ENCODE results near the gene KPNA2. TPM values are rescaled to one million over a fixed set of nuclear protein-coding genes. Genes with fewer than 3 reads are reported as not detected.

Gene KPNA2
- total and polyA plus RNA-seq, 4 donors: 44.1 to 101 (median 76.0) TPM

- Histone ChIP-seq H3K4me3 (ENCODE audit: low read depth, low read length) (no peak overlapping the region), H3K27me3 (ENCODE audit: control insufficient read depth, insufficient read depth, low read length) (no peaks in the 10 kb centered on the region), H3K36me3 (ENCODE audit: control insufficient read depth, insufficient read depth, low read length) (no peaks in the 10 kb centered on the region), H3K27ac (ENCODE audit: low read depth, low read length) (no peak overlapping the region), H3K4me1 (ENCODE audit: control insufficient read depth, insufficient read depth, low read length) (no peaks in the 10 kb centered on the region), H3K9me3 (ENCODE audit: control insufficient read depth, insufficient read depth, low read length) (no peaks in the 10 kb centered on the region)
- 88% methylated on average over 7 of the region's 11 CpGs for WGBS (ENCODE audit: insufficient coverage)
- DNase-seq (ENCODE audit: low read depth in 4 of 6, low spot score in 6 of 6): no peak
Measured at GRCh38 chr17:68094481-68095078, 59.0 kb downstream of the KPNA2 start.

DNA sequence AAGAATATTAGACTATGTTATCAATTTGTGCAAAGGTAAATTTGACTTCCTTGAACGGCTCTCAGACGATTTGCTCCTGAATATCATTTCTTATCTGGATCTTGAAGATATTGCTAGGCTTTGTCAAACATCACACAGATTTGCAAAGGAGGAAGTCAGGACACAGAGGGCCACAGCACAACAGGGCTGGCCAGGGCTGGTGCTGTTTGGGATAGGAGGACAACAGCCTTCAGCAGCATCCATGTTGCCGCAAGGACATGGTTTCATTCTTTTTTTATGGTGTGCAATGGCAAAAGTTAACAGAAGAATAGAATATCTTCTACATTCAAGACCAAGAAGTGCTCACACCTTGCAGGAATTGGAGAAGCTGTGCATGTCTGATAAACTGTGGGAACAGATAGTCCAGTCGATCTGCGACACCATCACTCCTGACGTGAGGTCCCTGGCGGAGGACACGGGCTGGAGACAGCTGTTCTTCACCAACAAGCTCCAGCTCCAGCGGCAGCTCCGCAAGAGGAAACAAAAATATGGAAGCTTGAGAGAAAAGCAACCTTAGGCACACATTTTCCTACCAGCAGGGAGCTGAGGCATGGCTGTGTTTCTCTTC, 59.8 kb downstream of the KPNA2 start:
- Histone ChIP-seq H3K36me3 (ENCODE audit: control insufficient read depth, insufficient read depth, low read length) (no peaks in the 10 kb centered on the region), H3K27ac (ENCODE audit: low read depth, low read length) (no peak overlapping the region), H3K4me3 (ENCODE audit: low read depth, low read length) (no peak overlapping the region), H3K9me3 (ENCODE audit: control insufficient read depth, insufficient read depth, low read length) (no peaks in the 10 kb centered on the region), H3K27me3 (ENCODE audit: control insufficient read depth, insufficient read depth, low read length) (no peaks in the 10 kb centered on the region), H3K4me1 (ENCODE audit: control insufficient read depth, insufficient read depth, low read length) (no peaks in the 10 kb centered on the region)
- 84% methylated on average over 9 of the region's 10 CpGs for WGBS (ENCODE audit: insufficient coverage)
- no peak for DNase-seq (ENCODE audit: low read depth in 4 of 6, low spot score in 6 of 6)

DNA sequence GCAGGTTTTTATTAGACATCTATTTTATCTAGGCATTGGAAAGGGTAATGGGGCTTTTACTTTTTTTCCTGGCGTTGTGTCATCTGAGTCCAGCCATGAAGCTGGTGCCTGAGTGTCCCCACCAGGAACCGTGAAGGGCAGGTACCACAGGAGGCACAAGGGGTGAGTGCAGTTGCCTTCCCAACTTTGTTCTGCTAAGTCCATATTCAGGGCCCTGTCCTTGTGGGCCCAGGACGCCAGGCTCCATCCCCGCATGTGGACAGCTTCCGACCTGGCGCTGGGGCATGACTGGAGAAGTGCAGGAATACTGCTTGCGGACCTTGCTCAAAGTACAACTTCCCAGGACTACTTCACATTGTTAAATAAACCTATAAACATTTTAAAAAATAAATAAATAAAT, 60.6 kb downstream of the KPNA2 start:
- no peaks in the 10 kb centered on the region for H3K9me3 ChIP-seq (ENCODE audit: control insufficient read depth, insufficient read depth, low read length)

More for the DNA sequence above, 60.6 kb downstream of the KPNA2 start:
- 78% methylated on average over 4 of the region's 7 CpGs for WGBS (ENCODE audit: insufficient coverage)
- peaks cover 3% of the 10 kb centered on the region for H3K4me1 ChIP-seq (ENCODE audit: control insufficient read depth, insufficient read depth, low read length)
- no peak overlapping the region for H3K4me3 ChIP-seq (ENCODE audit: low read depth, low read length)
- no peaks in the 10 kb centered on the region for H3K36me3 ChIP-seq (ENCODE audit: control insufficient read depth, insufficient read depth, low read length)
- no peak overlapping the region for H3K27ac ChIP-seq (ENCODE audit: low read depth, low read length)
- DNase-seq (ENCODE audit: low read depth in 4 of 6, low spot score in 6 of 6): no peak
- no peaks in the 10 kb centered on the region for H3K27me3 ChIP-seq (ENCODE audit: control insufficient read depth, insufficient read depth, low read length)

Other genes starting within 250 kb of the KPNA2 start
- gene BPTF, start 210.2 kb upstream of the KPNA2 start, total RNA-seq: 100 to 1,000 TPM; 102 to 122 TPM
- gene BPTF, start 210.2 kb upstream of the KPNA2 start, polyA plus RNA-seq (ENCODE audit: insufficient read length in 2 of 2): 100 to 1,000 TPM; 103 to 104 TPM
- 10 to 100 TPM; 13.9 to 15.6 TPM for gene C17orf58, start 39.3 kb upstream of the KPNA2 start, total RNA-seq
- gene C17orf58, start 39.3 kb upstream of the KPNA2 start, polyA plus RNA-seq (ENCODE audit: insufficient read length in 2 of 2): 10 to 100 TPM; 23.4 to 25.7 TPM
- 10 to 100 TPM; 57.5 to 83.9 TPM for gene AMZ2, start 212.3 kb downstream of the KPNA2 start, total RNA-seq
- gene AMZ2, start 212.3 kb downstream of the KPNA2 start, polyA plus RNA-seq (ENCODE audit: insufficient read length in 2 of 2): 100 to 1,000 TPM; 114 to 122 TPM